Breast epithelium (tissue), 3 donors: ENCODE results near the gene ERO1B.

ENCODE experiments used
- POLR2A ChIP-seq: fragments of 450-650 bp; IDR thresholded peaks from one replicate; pipeline ENCODE4 v1.6.1; 2016; ENCODE audit warnings: antibody characterized with exemption, mild to moderate bottlenecking, moderate library complexity
- POLR2AphosphoS5 ChIP-seq, 3 donors: sonication (generic); formaldehyde crosslinking; IDR thresholded peaks; one replicate each; pipeline ENCODE4 v1.6.1; 2017; ENCODE audit warnings: antibody characterized with exemption in 3 of 3

GRCh38 chr1:236211815-236212214, 69.9 kb downstream of the ERO1B start:
- TF ChIP-seq POLR2A (no peak), POLR2AphosphoS5 (IDR thresholded peaks at IDR 0.05) (no peak)
